ENCODE data around the gene NEK4. TPM values are rescaled to one million over a fixed set of nuclear protein-coding genes. Genes with fewer than 3 reads are reported as not detected.

Gene NEK4
- total RNA-seq, 1 donor from 2014 or later: 11.4 TPM

DNA sequence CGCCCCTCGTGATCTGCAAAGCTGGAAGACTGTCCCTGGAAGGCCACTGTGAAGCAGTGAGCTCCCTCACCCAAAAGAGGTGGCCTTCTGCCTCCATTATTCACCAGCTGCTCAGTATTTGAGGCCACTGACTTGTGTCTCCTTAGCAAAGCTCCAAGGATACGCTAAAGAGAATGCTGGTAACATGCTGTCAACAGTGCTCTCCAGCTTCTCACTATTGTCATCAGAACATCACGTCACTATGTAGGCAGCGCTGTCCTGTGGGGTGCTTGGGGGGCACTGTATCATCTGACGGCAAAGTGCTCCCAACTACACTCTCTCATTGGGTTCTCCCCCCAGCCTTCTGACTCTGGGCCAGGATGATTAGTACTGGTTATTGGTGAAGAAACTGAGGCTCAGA, 45.5 kb upstream of the NEK4 start:
- Histone ChIP-seq H3K4me1 (no peaks in the 10 kb centered on the region), H3K4me3 (no peak overlapping the region), H3K36me3 (peaks cover 0 to 13% of the 10 kb centered on the region in 2 donors), H3K27me3 (no peaks in the 10 kb centered on the region), H3K9me3 (no peaks in the 10 kb centered on the region), H3K27ac (no peak overlapping the region)
- TF ChIP-seq, protein P1, sequence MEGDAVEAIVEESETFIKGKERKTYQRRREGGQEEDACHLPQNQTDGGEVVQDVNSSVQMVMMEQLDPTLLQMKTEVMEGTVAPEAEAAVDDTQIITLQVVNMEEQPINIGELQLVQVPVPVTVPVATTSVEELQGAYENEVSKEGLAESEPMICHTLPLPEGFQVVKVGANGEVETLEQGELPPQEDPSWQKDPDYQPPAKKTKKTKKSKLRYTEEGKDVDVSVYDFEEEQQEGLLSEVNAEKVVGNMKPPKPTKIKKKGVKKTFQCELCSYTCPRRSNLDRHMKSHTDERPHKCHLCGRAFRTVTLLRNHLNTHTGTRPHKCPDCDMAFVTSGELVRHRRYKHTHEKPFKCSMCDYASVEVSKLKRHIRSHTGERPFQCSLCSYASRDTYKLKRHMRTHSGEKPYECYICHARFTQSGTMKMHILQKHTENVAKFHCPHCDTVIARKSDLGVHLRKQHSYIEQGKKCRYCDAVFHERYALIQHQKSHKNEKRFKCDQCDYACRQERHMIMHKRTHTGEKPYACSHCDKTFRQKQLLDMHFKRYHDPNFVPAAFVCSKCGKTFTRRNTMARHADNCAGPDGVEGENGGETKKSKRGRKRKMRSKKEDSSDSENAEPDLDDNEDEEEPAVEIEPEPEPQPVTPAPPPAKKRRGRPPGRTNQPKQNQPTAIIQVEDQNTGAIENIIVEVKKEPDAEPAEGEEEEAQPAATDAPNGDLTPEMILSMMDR (IDR thresholded peaks at IDR 0.05): no peak
- DNase-seq (ENCODE audit: low spot score in 2 of 2): no peak
- intact Hi-C loops (cut with DNase I): no loop called here

DNA sequence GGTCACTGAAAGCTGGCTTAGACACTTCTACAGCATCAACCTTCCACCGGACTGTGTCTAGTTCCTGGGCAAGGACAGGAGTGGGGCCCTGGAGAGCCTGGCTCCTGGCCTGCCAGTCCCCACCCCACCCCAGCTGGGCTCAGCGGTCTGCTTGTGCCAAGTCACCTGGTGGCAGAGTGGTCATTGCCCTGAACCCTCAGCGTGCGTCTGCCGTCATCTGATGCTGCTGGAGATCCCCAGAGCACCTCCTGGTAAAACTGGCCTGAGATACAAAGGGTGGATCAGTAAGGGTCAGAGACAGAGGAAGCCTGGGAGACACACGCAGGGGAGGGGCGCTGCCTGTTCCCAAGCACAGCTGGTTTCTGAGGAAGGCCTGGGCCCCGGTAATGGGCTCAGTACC, 43.1 kb upstream of the NEK4 start:
- H3K4me3 ChIP-seq: no peak overlapping the region
- no peak for DNase-seq (ENCODE audit: low spot score in 2 of 2)
- no peak overlapping the region for H3K27ac ChIP-seq
- intact Hi-C loops (cut with DNase I): no loop called here
- H3K36me3 ChIP-seq: no peaks in the 10 kb centered on the region
- H3K9me3 ChIP-seq: no peaks in the 10 kb centered on the region
- TF ChIP-seq, protein P1 (IDR thresholded peaks at IDR 0.05): no peak
- no peaks in the 10 kb centered on the region for H3K4me1 ChIP-seq
- H3K27me3 ChIP-seq: no peaks in the 10 kb centered on the region

DNA sequence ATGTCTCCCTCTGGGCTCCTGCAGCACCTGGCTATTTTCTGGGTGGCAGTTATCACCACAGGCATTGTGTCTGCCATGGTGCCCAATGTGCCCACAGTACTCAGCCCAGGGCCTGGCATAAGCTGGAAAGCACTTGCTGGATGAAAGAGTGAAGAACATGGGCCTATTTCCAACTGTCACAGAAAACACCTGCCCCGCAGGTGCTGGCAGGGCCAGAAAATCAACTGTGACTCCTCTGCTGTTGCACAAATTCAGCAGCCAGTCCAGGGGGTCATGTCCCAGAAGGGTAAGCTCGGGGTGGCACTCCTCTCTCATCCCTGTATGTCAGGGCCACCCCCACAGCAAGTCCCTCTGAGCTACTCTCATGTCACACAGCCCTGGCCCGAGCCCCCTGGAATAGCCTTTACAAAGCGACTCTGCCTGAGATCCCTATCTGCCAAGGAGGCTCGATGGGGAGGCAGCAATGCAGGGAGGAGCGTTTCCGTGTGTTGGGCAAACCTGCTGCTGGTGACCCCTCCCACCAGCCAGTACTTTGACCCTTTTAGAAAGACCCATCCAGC, 40.8 kb upstream of the NEK4 start:
- Histone ChIP-seq H3K4me3 (no peak overlapping the region), H3K36me3 (no peaks in the 10 kb centered on the region), H3K27ac (no peak overlapping the region), H3K4me1 (no peaks in the 10 kb centered on the region), H3K9me3 (no peaks in the 10 kb centered on the region), H3K27me3 (no peaks in the 10 kb centered on the region)
- DNase-seq (ENCODE audit: low spot score in 2 of 2): no peak
- TF ChIP-seq, protein P1 (IDR thresholded peaks at IDR 0.05): no peak
- intact Hi-C loops (cut with DNase I): no loop called here

DNA sequence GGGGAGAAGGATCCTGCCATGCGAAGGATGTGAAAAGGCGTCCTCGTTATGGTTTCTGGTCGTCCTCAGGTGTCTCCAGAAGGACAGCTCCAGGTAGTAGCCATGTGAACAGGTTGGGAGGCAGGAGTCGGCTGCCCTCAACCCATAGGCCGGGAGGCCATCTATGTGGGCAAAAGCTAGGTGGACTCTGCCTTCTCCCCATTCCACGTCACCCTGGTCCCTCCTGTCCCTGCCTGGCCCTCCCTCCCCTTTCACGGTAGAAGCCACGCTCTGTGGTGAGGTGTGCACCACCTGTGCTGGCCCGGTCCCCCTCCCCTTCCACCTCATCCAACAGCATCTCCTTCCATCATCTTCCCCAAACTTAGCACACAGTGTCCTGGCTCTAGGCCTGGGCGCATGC, 40.2 kb upstream of the NEK4 start:
- no peaks in the 10 kb centered on the region for H3K27me3 ChIP-seq
- TF ChIP-seq, protein P1 (IDR thresholded peaks at IDR 0.05): no peak
- H3K27ac ChIP-seq: no peak overlapping the region
- H3K36me3 ChIP-seq: no peaks in the 10 kb centered on the region
- H3K4me1 ChIP-seq: no peaks in the 10 kb centered on the region
- no peak for DNase-seq (ENCODE audit: low spot score in 2 of 2)
- H3K4me3 ChIP-seq: no peak overlapping the region
- intact Hi-C loops (cut with DNase I): no loop called here
- no peaks in the 10 kb centered on the region for H3K9me3 ChIP-seq

DNA sequence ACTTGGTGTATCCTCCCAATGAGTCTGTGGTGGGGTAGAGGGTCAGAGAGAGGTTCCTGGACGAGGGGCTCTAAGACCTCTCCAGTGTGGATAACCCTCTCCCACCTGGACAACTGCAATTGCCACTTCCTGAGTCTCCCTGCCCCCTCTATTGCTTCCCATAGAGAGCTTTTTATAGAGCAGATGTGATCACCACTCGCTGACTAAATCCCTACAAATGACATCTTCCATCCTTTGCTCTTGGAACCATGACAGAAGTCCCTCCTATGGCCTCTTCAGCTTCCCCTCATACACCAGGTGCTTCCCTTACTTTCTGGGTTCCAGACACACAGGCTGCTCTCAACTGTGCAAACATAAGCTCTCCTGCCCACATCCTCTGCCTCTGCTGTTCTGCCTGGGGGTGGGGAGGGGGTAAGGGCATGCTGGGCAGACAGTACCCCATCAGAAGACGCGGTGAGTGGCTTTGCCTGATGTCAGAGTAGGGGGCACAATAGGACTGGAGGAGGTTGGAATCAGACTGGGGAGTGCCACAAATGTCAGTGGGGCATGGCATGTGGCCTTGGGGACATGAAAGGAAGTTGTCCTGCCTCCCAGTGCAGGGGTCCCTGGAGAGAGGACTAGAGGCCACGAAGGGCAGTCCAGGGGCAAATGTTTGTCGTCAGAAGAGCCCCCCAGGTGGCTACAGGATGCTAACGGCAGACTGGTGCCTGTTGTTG, 39.1 kb upstream of the NEK4 start:
- no peaks in the 10 kb centered on the region for H3K9me3 ChIP-seq
- intact Hi-C loops (cut with DNase I): no loop called here
- no peak overlapping the region for H3K4me3 ChIP-seq
- H3K4me1 ChIP-seq: no peaks in the 10 kb centered on the region
- H3K36me3 ChIP-seq: no peaks in the 10 kb centered on the region
- TF ChIP-seq, protein P1 (IDR thresholded peaks at IDR 0.05): no peak
- no peaks in the 10 kb centered on the region for H3K27me3 ChIP-seq
- no peak overlapping the region for H3K27ac ChIP-seq
- no peak for DNase-seq (ENCODE audit: low spot score in 2 of 2)

Measured in ascending aorta (tissue), 2 donors.